Prostate gland (tissue), 2 donors: ENCODE results near the gene AFAP1.

Source experiments
- CTCF ChIP-seq, 4 experiments: fragments of 200-600 bp in 2 of 4; fragments of 450-650 bp in 2 of 4; sonication (generic) in 2 of 4; IDR thresholded peaks; 1 replicate in 3 of 4; 2 replicates in 1 of 4; pipeline ENCODE4 v1.5.1; 2016 to 2019; ENCODE audit warnings: antibody characterized with exemption in 4 of 4, mild to moderate bottlenecking in 2 of 4, moderate library complexity in 2 of 4
- POLR2AphosphoS5 ChIP-seq: sonication (generic); formaldehyde crosslinking; IDR thresholded peaks from one replicate; pipeline ENCODE4 v1.6.1; 2017; ENCODE audit warnings: antibody characterized with exemption

GRCh38 chr4:7790999-7791398, 148.7 kb downstream of the AFAP1 start:
- TF ChIP-seq CTCF (IDR thresholded peaks at IDR 0.05) (no peak), POLR2AphosphoS5 (no peak)
